ENCODE measurements around the gene SLC1A4. TPM values are rescaled to one million over a fixed set of nuclear protein-coding genes. Genes with fewer than 3 reads are reported as not detected.

The SLC1A4 gene
- total RNA-seq, 2 donors from 2014 or later: 0.07 to 1.9 TPM

GRCh38 chr2:64950226-64951160, 38.7 kb upstream of the SLC1A4 start:
- Histone ChIP-seq H3K4me3 (ENCODE audit: low read length) (no peak overlapping the region), H3K9me3 (ENCODE audit: control insufficient read depth, low read length) (peaks cover 2% of the 10 kb centered on the region), H3K27me3 (ENCODE audit: control insufficient read depth, insufficient read depth, low read length, poor library complexity, severe bottlenecking) (no peaks in the 10 kb centered on the region), H3K9ac (ENCODE audit: extremely low read depth, low read length, poor library complexity, severe bottlenecking) (no peak overlapping the region), H3K36me3 (ENCODE audit: control insufficient read depth, insufficient read depth, low read length) (no peaks in the 10 kb centered on the region), H3K27ac (ENCODE audit: low read depth, low read length) (no peak overlapping the region), H3K4me1 (ENCODE audit: control insufficient read depth, insufficient read depth, low read length) (no peaks in the 10 kb centered on the region)
- no peak overlapping the region for H3K27ac Mint-ChIP-seq
- TF ChIP-seq CTCF (conservative IDR thresholded peaks at IDR 0.05): no peak
- no peaks in the 10 kb centered on the region for H3K36me3 Mint-ChIP-seq (ENCODE audit: low read depth)
- DNase-seq: no peak
- no peaks in the 10 kb centered on the region for H3K27me3 Mint-ChIP-seq (ENCODE audit: insufficient read depth)
- no peak overlapping the region for H3K4me3 Mint-ChIP-seq
- H3K9me3 Mint-ChIP-seq: peaks cover 2% of the 10 kb centered on the region
- 90 to 92% methylated on average over 11 to 14 of the region's 14 CpGs for WGBS, 2 experiments (ENCODE audit: insufficient coverage in 1 of 2, insufficient read length in 1 of 2)
- peaks cover 7% of the 10 kb centered on the region for H3K4me1 Mint-ChIP-seq

GRCh38 chr2:64951306-64951953, 37.8 kb upstream of the SLC1A4 start:
- no peaks in the 10 kb centered on the region for H3K36me3 ChIP-seq (ENCODE audit: control insufficient read depth, insufficient read depth, low read length)
- no peak overlapping the region for H3K4me3 ChIP-seq (ENCODE audit: low read length)
- H3K27me3 ChIP-seq (ENCODE audit: control insufficient read depth, insufficient read depth, low read length, poor library complexity, severe bottlenecking): no peaks in the 10 kb centered on the region
- DNase-seq: no peak
- WGBS, 2 experiments (ENCODE audit: insufficient coverage in 1 of 2, insufficient read length in 1 of 2): 92 to 93% methylated on average over 3 to 5 of the region's 5 CpGs
- H3K9me3 ChIP-seq (ENCODE audit: control insufficient read depth, low read length): peaks cover 5% of the 10 kb centered on the region
- Mint-ChIP-seq H3K27me3 (ENCODE audit: insufficient read depth) (no peaks in the 10 kb centered on the region), H3K36me3 (ENCODE audit: low read depth) (no peaks in the 10 kb centered on the region), H3K4me1 (peaks cover 3% of the 10 kb centered on the region), H3K27ac (no peak overlapping the region), H3K9me3 (peaks cover 4% of the 10 kb centered on the region), H3K4me3 (no peak overlapping the region)
- no peak overlapping the region for H3K9ac ChIP-seq (ENCODE audit: extremely low read depth, low read length, poor library complexity, severe bottlenecking)
- H3K27ac ChIP-seq (ENCODE audit: low read depth, low read length): no peak overlapping the region
- H3K4me1 ChIP-seq (ENCODE audit: control insufficient read depth, insufficient read depth, low read length): no peaks in the 10 kb centered on the region
- TF ChIP-seq CTCF (conservative IDR thresholded peaks at IDR 0.05): no peak

- H3K4me3 ChIP-seq (ENCODE audit: low read length): no peak overlapping the region
- WGBS, 2 experiments (ENCODE audit: insufficient coverage in 1 of 2, insufficient read length in 1 of 2): 92 to 100% methylated on average over 2 to 6 of the region's 6 CpGs
- DNase-seq: no peak
- H3K9ac ChIP-seq (ENCODE audit: extremely low read depth, low read length, poor library complexity, severe bottlenecking): no peak overlapping the region
- H3K4me1 Mint-ChIP-seq: no peaks in the 10 kb centered on the region
- H3K9me3 ChIP-seq (ENCODE audit: control insufficient read depth, low read length): peaks cover 5% of the 10 kb centered on the region
- no peaks in the 10 kb centered on the region for H3K4me1 ChIP-seq (ENCODE audit: control insufficient read depth, insufficient read depth, low read length)
- no peaks in the 10 kb centered on the region for H3K36me3 Mint-ChIP-seq (ENCODE audit: low read depth)
- no peak for TF ChIP-seq CTCF (conservative IDR thresholded peaks at IDR 0.05)
- no peak overlapping the region for H3K4me3 Mint-ChIP-seq
- H3K27me3 ChIP-seq (ENCODE audit: control insufficient read depth, insufficient read depth, low read length, poor library complexity, severe bottlenecking): no peaks in the 10 kb centered on the region
- H3K27ac Mint-ChIP-seq: no peak overlapping the region
- peaks cover 4% of the 10 kb centered on the region for H3K9me3 Mint-ChIP-seq
- H3K27ac ChIP-seq (ENCODE audit: low read depth, low read length): no peak overlapping the region
- no peaks in the 10 kb centered on the region for H3K36me3 ChIP-seq (ENCODE audit: control insufficient read depth, insufficient read depth, low read length)
- H3K27me3 Mint-ChIP-seq (ENCODE audit: insufficient read depth): no peaks in the 10 kb centered on the region
Measured at GRCh38 chr2:64952096-64952495, 37.1 kb upstream of the SLC1A4 start.
